DMS79 treated with DMSO at 0.1 percent for 48 hours (cell line): ENCODE results near the gene FILIP1L.

ENCODE experiments used
- DNase-seq: peaks from one replicate; lab custom pipeline; 2025; lab: John Stamatoyannopoulos, UW

The FILIP1L gene

DNA sequence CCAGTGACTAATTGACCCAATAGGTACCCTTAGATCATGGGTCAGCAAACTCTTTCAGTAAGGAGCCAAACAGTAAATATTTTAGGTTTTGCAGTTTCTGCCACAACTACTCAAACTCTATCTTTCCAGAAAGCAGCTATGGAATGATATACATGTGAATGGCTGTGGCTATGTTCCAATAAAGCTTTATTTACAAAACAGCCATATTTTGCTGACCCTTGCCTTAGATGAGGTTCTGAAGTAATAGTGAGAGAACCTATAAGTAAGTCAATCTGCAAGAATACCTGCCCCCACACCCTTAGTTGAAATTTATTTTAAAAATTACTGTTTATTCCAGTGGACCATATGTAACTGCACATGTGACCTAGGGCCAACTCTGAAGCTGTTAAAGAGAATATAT lies 162.6 kb downstream of the FILIP1L start:
- no peak for DNase-seq

DNA sequence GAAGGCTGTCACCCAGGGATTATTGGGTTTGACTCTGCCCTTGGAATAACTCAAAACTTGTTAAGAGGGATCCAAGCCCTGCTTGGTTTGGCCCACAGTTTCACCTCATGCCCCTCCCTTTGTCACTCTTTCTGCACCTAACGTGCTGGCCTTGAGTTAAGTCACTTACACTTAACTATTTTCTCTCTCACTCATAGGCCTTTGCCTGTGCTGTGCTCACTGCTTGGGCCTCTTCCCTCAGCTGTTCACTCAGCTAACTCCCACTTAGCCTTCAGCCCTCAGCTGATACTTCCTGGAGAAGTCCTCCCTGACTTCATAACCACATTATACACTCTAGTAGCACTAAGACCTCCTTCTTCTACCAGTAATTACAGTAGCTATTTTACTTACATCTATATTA lies 163.4 kb downstream of the FILIP1L start:
- no peak for DNase-seq

DNA sequence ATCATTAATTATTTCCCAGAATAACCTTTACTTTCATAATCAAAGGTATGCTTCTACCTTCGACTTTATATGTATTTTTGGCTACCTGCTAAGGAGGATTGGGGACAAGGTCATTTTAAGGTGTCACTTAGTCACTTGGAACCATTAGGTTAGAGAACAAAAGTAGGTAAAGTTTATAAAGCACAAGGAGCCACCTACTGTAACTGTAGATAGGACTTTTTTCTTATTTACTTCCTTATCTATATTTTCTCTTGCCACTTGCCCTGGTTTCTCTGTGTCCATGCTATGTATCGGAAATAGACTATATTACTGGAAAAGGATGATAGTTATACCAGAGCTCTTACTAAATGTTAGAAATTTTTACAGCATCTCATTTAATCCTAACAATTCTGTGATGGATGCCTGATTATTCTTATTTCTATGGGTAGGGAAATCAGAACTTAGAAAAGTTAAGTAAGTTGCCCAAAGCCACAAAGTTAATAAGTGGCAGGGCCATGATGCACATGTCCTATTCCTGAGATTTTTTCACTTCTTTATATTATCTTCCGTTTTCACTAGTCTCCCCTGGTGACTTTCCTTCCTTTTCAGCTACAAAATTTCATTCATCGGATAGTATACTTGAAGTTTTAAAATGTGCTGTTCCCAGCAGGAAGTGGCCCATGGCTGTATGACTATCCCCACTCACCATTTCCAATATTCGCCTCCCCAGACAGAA lies 164.2 kb downstream of the FILIP1L start:
- no peak for DNase-seq

DNA sequence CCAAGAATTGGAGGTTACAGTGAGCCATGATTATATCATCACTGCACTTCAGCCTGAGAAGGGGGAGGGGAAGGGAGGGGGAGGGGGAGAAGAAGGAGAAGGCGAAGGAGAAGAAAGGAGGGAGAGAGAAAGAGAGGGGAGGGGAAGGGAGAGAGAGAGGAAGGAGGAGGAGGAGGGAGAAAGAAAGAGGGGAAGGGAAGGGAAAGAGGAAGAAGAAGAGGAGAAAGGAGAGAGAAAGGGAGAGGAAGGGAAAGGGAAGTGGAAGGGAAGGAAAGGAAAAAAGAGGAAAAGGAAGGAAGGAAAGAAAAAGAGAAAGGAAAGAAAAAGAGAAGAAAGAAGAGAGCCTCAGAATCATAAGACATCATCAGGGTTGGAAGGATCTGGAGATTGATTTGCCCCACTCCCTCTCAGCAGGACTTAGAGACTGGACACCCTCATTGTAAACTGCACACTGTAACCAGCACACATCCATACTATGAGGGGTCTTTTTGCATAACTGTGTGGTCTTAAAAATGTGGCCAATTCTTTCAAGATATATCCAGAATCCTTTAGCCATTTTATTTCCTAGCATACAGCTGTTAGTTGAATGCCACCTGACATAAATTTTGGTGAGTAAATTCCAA lies 165.7 kb downstream of the FILIP1L start:
- no peak for DNase-seq

DNA sequence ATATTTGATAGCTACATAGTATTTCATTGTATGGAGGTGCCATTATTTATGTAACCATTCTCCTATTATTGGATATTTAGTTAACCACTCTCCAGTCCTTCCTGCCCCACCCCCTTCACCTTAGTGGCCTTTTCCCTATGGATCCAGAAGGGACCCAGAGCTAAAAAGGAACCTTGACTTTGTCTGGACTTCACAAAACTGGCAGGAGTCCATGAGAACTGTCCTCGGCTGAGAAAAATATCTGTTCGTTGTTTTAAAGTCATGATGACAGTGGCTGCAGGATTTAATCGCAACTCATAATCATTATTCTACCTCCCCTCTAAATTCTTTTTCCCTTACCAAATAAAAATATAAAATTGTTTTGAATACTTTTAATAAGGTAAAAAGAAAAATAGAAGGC lies 166.9 kb downstream of the FILIP1L start:
- no peak for DNase-seq

DNA sequence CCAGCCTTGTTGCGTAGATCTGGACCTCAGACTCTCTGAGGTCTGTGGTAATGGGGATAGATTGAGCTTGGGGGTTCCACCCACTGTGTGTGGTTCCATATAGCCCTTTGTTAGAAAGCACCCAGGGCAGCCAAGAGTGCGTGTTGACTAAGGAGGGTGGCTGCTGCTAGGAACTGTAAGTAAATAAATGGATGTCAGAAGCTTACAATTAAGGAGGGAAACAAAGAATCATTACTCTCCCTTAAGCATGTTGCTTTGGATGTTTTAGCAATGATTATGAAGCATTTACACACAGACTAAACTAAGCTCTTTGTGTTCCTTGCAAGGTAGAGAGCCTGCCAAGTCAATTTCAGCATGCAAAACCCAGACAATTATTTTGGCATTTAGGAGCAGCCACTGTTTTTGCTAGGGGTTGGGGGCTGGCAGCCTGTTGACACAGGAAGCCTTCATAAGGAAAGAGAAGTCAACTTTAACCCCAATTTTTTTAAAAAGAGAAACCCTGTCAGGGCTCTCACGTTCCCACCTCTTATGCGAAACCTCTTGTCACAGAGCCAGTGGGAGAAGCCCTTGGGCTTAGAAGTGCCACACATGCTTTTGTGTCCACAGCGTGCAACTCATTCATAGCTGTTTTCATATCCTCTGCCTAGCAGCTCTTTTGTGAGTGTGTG lies 168.8 kb downstream of the FILIP1L start:
- peak; percentile 77 for DNase-seq

DNA sequence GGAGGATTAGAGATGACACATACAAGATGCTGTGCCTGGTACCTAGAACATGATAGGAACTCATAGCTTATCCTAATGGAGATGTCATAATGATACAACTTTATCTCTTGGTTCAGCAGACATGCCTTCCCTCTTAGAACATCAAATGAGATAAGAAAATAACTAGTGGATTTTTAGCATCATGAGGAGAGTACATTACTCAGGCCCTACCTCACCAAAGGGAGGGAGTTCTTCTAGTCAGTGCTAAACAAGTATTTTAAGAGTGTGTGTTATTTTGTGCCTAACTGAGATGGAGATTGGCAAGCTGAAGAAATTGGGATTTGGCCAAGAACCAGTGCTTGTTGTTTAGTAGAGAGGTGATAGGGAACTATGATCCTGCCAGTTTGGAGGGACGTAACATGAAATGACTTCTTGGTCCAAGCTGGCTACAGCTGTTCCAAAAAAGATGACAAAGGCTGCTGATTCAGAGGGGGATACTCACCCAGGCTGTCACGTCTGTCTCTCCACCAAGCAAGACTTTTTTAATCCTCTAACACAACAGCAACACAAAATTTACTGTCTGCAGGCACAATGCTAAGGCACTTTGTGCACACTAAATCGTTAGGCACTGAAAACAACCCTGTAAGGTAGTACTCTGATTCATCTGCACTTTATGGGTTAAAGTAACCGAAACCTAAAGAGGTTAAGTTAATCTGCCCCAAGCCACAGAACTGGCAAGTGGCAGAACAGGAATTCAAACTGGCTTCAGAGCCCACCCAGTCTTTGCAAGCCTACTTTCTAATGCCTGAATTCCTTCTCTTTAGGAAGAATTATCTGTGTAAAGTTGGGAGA lies 170.2 kb downstream of the FILIP1L start:
- DNase-seq: peak; percentile 27

DNA sequence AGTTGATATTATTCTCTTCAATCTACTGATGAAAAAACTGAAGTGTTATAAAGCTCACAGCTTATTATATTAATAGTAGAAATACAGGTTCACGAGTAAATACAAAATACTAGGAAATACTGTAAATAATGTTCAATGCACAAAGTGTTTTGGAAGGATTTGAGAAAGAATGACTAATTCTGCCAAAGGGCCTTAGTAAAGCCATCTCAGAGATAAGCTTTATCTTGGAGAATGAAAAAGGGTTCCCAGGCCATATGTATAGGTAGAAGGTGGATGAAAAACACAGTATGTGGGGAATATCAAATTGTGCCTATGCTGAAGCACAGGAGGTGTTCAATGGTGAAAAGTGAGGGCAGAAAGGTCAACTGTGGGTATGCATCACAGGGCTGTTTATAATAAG lies 173.1 kb downstream of the FILIP1L start:
- DNase-seq: no peak

DNA sequence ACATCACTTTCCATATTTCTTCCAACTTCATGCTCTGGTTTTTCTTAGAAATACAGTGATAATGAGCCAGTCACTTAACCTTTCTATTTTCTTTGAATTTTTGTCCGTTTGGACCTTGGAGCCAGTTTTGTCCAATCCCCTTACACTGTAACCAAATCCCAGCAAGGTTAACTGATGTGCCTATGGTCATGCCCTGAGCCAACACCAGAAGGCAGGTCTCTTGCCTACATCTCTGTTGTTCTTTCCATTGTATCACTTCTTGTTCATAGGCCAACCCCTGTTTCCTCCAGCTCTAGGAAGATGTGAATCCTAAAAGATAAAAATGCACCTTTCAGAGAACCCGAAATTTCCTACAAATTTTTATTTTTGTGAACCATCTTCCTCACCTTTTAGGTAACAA lies 174.0 kb downstream of the FILIP1L start:
- DNase-seq: no peak

DNA sequence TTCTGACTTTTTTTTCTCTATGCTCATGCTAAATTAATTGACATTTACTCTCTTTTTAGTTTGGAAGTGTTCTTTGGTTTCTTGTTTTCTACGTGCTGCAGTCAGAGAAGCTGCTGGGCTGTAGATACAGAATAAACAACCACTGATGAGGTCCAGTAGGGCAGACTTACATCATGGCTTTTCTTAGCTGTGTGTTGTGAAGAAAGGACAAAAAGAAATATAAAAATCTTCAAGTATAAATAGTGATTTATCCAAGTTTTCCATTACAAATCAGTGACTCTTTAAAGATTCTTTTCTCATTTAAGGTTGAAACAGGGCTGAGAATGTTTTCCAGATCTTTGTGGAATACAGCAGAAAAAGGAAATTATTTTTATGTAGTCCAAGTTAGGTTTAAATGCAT lies 174.4 kb downstream of the FILIP1L start:
- no peak for DNase-seq

DNA sequence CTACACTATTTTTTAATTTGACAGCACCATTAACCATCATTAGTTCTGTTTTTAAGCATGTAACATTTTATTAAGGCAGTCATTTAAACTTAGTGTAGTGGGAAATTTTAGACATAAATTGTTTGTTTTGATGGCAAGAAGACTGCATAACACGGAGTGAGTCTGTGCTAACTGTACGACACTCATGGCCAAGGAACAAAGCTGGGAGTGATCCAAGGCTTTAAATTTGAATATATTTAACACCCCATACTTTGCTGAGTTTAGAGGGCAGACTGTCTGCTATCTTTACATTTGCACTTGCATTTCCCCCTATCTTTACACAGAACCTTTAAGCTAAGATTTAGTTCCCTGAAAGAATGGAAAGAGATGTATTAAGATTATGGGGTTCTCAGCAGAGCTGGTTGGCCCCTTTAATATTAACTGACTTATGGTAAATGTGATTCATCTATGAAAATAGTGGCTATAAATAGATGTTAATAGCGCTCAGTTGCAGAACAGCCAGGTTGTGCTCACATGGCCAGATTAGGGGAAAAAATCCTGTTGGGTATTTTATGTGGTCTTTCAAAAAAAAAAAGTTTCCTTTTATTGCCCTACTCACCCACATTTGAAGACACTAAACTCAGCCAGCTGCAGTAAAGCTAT lies 175.9 kb downstream of the FILIP1L start:
- no peak for DNase-seq

DNA sequence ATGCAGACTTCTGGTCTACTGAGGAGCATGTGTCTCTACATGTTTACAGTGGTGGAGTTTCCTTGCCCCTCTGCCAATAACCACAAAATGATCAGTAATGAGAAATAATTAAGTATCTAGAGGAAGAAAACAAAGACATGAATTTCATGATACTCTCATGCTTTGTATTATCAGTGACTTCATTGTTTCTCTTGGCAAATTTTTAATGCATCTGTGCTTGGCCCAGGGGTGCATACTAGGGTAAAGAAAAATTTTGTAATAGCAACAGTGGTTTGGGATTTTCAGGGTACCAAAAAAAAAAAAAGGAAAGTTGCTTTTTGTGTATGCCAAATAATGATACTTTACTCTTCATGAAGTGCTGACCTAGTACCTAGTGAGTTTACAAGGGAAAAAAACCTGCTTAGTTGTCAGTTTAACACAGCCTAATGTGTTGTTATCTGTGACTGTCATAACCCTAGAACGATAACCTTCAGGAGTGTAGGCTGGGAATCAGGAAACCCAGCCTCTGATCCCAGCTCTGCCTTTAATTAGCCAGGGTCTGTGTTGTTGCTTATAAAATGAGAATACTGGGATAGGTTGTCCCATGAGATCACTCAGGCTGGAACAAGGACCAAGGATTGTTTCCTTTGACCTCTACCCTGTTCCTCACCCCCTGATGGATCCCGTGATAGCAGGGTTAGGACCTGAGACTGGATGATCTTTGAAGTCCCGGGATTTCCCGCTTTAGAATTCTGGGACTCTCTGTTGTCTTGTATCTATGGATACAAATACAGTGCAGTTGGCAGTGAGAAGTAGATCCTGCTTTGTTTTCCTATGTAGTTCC lies 179.1 kb downstream of the FILIP1L start:
- DNase-seq: no peak

DNA sequence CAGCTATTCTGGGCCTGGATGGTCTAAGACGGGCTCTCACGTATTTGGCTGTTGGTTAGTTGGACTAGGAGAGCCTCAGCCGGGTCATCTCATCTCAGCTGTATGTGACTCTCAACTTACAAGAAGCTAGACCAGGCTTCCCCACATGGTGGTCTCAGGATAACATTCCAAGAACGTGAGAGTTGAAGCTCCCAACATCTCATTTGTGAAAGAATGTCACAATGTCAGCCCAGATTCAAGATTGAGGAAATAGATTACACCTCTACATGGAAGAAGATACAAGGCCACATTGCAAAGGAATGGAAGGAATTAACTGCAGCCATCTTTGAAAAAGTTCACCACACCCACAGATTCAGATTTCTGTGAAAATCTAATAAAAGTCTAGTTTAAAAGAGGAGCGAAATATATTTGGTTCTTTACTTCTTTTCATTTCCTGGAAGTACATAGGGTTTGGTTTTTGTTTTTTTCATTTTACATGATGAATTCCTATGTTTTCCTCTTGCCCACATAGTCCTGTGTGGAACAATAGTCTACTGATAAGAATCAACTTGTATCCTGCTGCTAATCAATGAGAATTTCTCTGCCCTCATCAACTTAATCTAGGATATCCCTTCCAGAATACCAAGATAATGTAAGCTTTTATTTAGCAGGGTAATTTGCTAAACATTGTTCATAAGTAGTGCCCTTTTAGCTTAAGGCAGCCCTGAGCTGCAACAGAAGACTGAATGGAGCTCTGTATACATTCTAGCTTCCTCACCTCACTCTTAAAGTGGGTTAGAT lies 180.1 kb downstream of the FILIP1L start:
- DNase-seq: no peak

DNA sequence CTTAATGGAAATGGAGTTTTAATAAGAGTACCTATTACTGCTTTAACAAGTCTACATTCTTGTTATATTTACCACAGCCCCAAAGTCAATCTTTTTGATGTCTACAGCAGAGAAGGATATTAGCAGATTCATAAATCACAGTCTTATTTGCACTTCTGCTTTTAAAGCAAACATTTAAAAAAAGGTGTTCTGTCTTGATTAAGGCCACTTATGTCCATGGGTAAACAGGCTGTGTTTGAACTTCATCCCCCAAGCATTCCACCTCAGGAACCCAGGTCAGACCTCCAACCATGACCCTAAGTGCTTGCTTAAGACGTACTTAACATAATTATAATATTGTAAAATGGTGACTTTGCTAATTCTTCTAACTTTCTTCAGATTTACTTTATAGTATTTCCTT lies 183.2 kb downstream of the FILIP1L start:
- no peak for DNase-seq

DNA sequence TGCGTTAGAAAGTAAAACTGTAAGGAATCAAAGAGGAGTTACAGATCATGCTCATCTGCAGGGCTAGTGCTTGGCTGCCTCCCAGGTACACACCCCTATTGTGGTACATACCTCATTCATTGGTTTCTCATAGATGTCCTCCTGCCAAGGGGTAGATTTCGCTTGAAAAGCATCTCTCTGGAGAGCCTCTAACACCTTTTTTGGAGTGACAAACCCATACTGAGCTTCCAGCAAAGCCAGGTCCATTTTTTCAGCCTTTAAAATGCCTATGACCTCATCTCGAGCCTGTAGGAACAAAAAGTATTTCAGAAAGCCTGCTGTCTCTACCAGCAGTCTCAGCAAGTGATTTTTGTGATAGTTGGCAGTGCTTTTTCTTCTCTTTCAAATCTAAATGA lies 184.6 kb downstream of the FILIP1L start:
- no peak for DNase-seq

DNA sequence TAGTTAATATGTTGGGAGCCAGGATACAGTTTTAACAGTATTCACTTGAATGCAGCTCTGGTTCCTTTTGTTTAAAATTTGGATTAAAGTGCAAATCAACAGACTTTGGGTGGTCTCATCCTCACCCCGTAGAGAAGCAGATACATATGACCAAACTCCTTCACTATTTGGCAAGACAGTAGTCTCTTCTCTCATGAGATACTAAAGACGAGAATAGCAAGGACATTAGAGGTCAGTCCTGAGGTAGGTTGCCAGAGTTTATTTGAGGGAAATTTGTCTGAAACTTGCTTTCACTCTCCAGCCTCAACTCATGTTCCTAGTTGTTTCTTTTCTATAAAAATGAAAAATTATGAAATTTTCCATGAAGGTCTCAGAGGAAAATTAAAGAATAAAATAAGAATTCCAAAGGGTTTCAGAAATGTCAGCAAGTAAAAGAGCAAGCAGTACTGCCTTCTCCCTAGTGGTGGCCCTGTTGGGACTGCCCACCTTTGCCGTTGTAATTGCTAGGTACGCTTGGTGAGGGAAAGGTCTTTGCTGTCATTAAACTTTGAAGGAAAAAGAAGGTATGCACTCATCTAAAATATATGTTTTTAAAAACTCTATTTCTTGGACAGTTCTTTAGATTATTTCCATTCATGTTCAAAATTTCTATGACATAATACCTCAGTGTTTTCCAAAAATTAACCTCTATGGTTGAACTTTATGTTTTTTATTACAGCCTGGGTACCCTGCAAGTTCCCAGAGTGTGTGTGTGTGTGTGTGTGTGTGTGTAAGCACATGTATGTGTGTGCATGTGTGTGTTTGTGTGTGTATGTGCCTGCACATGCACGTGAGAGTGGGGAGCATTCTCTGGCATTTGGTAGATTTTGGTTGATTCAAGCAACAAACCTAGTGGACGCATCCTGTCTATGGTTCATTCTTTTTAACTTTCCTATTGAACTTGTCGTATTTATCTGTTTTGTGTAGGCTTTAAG lies 185.2 kb downstream of the FILIP1L start:
- DNase-seq: no peak

DNA sequence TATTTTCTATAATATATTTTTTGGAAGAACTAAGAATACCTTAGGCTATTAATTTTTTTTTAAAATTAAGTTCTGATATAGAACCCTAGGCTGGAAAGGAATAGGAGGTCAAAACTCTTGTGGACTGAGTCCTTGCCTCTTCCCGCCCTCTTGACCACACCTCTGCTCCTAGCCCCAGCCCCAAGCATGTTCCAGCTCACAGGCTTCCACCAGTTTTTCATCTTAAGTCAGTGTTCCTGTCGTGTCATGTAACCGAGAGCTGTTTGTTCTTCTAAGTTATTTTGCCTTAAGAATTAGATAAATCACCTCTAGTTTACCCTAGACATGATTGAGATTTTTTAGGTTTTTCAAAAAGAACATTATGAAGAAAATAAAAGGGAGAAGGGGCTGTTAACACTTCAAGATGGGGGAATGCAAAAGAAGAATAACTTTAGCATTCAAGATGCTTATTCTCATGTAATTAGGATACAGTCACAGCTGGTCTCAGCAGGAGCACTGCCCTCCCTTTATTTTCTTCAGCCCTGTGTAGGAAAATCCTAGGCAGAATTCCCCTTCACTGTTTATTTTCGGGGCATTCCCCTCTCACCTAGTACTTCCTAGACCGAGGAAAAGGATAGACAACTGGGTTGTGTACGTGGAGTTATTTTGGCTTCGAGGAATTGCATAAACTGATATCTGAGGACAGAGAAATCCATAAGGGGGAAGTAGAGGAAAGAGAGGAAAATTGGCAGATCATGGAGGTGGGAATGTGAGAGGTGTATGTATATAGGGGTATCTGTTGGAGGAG lies 186.4 kb downstream of the FILIP1L start:
- DNase-seq: no peak

DNA sequence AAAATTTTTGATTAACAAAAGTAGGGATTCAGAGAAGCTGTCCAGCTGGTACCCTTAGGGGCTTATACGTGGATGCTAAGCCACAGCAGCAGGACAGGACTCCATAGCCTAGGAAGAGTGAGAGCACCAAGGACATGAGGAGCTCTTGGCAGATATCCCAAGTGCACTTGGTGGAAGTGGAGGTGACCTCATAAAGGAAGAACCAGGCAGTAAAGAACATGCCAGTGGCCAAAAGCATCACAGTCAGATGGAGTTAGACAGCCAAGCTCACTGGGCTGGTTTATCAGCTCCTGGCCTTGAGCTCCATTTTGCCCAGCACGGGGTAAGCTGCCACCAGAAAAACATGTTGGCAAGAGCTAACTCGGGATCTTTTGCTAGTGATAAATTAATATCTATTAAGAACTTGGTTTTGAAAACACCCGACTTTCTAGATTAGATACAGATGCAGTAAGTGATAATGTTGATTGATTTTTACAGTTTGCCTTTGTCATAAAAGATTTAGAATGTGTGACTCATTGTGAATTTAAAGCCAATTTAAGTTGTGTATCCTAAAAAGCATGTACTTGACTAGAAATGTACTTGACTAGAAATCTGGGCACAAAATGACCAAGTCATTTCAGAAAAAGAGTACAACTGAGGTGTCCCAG lies 188.6 kb downstream of the FILIP1L start:
- DNase-seq: peak; percentile 97
